K562 treated with DMSO at 1 percent for 48 hours (cell line): Measurements from ENCODE around the gene SNRK. TPM values are rescaled to one million over a fixed set of nuclear protein-coding genes. Genes with fewer than 3 reads are reported as not detected.

ENCODE experiments used
- total RNA-seq: library from RNA; unstranded; fragments of 300-600 nt; gene quantifications from 2 replicates; pipeline ENCODE4 v1.2.3, GENCODE V29; 2022; ENCODE audit warnings: low replicate concordance; ENCODE audit errors: extremely low read depth

SNRK gene
- not detected in 2 replicates for total RNA-seq

GRCh38 chr3:43286115-43286840 lies at the start of gene SNRK:
TSS of gene SNRK (plus strand) at chr3:43286540. CDS start at chr3:43303204, 16,664 bp downstream.

Other genes starting within 250 kb of the SNRK start
- not detected in 2 replicates for gene POMGNT2, start 180.5 kb upstream of the SNRK start, total RNA-seq